Keratinocyte (primary cell): ENCODE measurements around the gene ZNRD2. TPM values are rescaled to one million over a fixed set of nuclear protein-coding genes. Genes with fewer than 3 reads are reported as not detected.
A peak's percentile ranks its signal among the peaks of the same experiment; 100 is the strongest.

ENCODE experiments used
- DNase-seq: peaks from one replicate; pipeline ENCODE4 v3.0.0-alpha.2; 2011; ENCODE audit warnings: low read depth, missing footprints, low spot score
- FAIRE-seq: peaks from 2 replicates; lab custom pipeline; 2011; peaks lifted over from hg19 to GRCh38; lab: Jason Lieb, UNC
- H2AFZ ChIP-seq: 2 replicates; pipeline ENCODE4 v1.6.0; 2012; ENCODE audit warnings: low read length, control low read depth, inconsistent platforms; ENCODE audit not compliant: control insufficient read depth
- H3K27ac ChIP-seq: 2 replicates; pipeline ENCODE4 v1.5.1; 2011; ENCODE audit warnings: low read length; ENCODE audit not compliant: control insufficient read depth, insufficient read depth
- H3K27me3 ChIP-seq: 3 replicates; pipeline ENCODE4 v1.6.0; 2011; ENCODE audit warnings: low read length; ENCODE audit not compliant: control insufficient read depth, insufficient read depth; ENCODE audit errors: extremely low read depth
- H3K36me3 ChIP-seq, 2 experiments: 2 replicates in 1 of 2; 3 replicates in 1 of 2; pipeline ENCODE4 v1.5.1; 2011; ENCODE audit warnings: low read length in 2 of 2, mild to moderate bottlenecking in 1 of 2; ENCODE audit not compliant: control insufficient read depth in 2 of 2, insufficient read depth in 2 of 2; ENCODE audit errors: extremely low read depth in 1 of 2
- H3K4me1 ChIP-seq: 3 replicates; pipeline ENCODE4 v1.5.1; 2011; ENCODE audit warnings: low read length; ENCODE audit not compliant: control insufficient read depth, insufficient read depth; ENCODE audit errors: extremely low read depth
- H3K4me2 ChIP-seq: 3 replicates; pipeline ENCODE4 v1.6.0; 2011; ENCODE audit warnings: low read depth, low read length; ENCODE audit not compliant: control insufficient read depth, insufficient read depth; ENCODE audit errors: extremely low read depth
- H3K4me3 ChIP-seq, 3 experiments: fragments of 200-600 bp in 1 of 3; sonication (generic) in 1 of 3; 2 replicates in 2 of 3; 3 replicates in 1 of 3; pipeline ENCODE4 v1.5.1; 2011 to 2016; ENCODE audit warnings: low read length in 3 of 3, mild to moderate bottlenecking in 3 of 3, control low read depth in 2 of 3, inconsistent platforms in 1 of 3, low read depth in 1 of 3, mixed read lengths in 1 of 3, mixed run types in 1 of 3, moderate library complexity in 1 of 3; ENCODE audit not compliant: control insufficient read depth in 2 of 3, insufficient read depth in 2 of 3; ENCODE audit errors: extremely low read depth in 1 of 3
- H3K79me2 ChIP-seq: 2 replicates; pipeline ENCODE4 v1.6.0; 2012; ENCODE audit warnings: low read length; ENCODE audit not compliant: control insufficient read depth, insufficient read depth
- H3K9ac ChIP-seq: 3 replicates; pipeline ENCODE4 v1.6.0; 2011; ENCODE audit warnings: low read length; ENCODE audit not compliant: control insufficient read depth, insufficient read depth; ENCODE audit errors: extremely low read depth
- H3K9me1 ChIP-seq: 3 replicates; pipeline ENCODE4 v1.6.0; 2011; ENCODE audit warnings: low read length; ENCODE audit not compliant: control insufficient read depth, insufficient read depth; ENCODE audit errors: extremely low read depth
- H3K9me3 ChIP-seq: 2 replicates; pipeline ENCODE4 v1.5.1; 2012; ENCODE audit warnings: low read depth, low read length; ENCODE audit not compliant: control insufficient read depth
- H4K20me1 ChIP-seq: 3 replicates; pipeline ENCODE4 v1.6.0; 2011; ENCODE audit warnings: low read length; ENCODE audit not compliant: control insufficient read depth, insufficient read depth; ENCODE audit errors: extremely low read depth
- EZH2 ChIP-seq: IDR thresholded peaks from one replicate; pipeline ENCODE4 v1.6.1; 2012; ENCODE audit warnings: inconsistent platforms, mild to moderate bottlenecking, low read length, moderate library complexity
- dilution Hi-C: fragments of 300-500 bp; cut with MboI; formaldehyde crosslinking; loops from one replicate; pipeline ENCODE4 v1.7.0; 2020; ENCODE audit warnings: low sequenced_read_pairs; ENCODE audit not compliant: extremely low pct_ligation_motif_present
- polyA plus RNA-seq, 5 experiments: library from polyadenylated mRNA; depleted of rRNA in 3 of 5; stranded (reverse) in 3 of 5; stranded (forward) in 1 of 5; unstranded in 1 of 5; fragments of >200 nt; gene quantifications; 1 replicate in 1 of 5; 2 replicates in 3 of 5; 3 replicates in 1 of 5; pipeline versions ENCODE4 v1.2.1 to v1.2.3, GENCODE V29; 2011 to 2012; ENCODE audit warnings: missing spikeins in 2 of 5, low read depth in 1 of 5, low replicate concordance in 1 of 5
- TF ChIP-seq, protein P1 (sequence below), 3 experiments: IDR thresholded peaks in 1 of 3; conservative IDR thresholded peaks in 1 of 3; optimal IDR thresholded peaks in 1 of 3; 2 replicates in 2 of 3; 3 replicates in 1 of 3; pipeline versions ENCODE3 to v1.5.1; 2011; ENCODE audit warnings: low read length in 3 of 3, mild to moderate bottlenecking in 3 of 3, moderate library complexity in 2 of 3, control low read depth in 1 of 3, inconsistent platforms in 1 of 3; ENCODE audit not compliant: insufficient read depth in 2 of 3; ENCODE audit errors: extremely low read depth in 1 of 3

ZNRD2 gene
- polyA plus RNA-seq, 1 donor (not counting 4 experiments of a cell fraction or from before 2014, with no cell fraction given): 33.6 TPM

DNA sequence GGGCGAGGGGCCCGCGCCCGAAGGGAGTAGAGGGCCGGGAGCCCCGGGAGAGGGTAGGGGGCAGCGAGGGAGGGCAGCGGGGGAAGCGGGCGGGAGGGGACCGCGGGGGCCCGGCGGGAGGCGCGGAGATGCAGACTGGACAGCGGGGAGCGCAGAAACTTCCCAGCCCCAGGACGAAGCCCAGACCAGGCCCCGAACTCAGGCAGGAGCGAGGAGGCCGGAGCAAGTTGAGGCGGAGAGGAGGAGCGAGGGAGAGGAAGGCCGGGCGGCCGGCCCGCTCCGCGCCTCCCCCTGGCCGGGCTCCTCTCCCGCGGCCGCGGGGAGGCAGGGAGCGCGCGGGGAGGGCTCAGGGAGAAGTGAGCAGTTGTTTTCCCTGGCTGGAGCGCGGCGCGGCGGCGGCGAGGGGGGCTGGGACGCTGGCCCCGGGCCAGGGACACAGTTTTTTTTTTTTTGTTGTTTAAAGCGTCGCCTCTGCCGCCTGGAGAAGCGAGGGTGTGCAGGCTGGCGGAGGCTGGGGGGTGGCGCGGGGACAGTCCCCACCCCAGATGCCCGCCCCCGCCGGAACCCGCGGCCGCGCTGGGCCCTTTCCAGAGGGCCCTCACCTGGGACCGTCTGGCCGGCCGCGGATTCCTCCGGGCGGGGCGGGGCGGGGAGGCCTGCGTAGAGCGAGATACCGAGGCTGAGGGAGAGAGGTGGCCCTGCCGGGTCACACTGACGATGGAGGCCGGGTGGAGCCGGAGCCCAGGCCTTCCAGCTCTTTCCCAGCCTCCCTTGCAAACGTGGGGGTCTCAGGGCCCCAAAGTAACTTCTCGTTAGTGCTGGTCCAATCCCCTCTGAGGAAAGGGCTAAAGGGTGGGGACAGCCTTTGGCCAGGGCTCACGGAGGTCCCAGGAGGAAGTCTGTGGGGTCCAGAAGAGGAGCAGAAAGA lies 12.0 kb upstream of the ZNRD2 start, which contains the start of gene LTBP3:
Gene LTBP3 (minus strand): TSS at position 358 of the 928 bp plus-strand sequence. CDS start 400 bp downstream, outside the sequence.
- Histone ChIP-seq H3K36me3 (no peaks in the 10 kb centered on the region), H3K9me1 (peaks cover 2% of the 10 kb centered on the region), H3K4me1 (peaks cover 51% of the 10 kb centered on the region), H3K9ac (peak within 1 kb of the TSS; percentile 53), H2AFZ (peak within 1 kb of the TSS; percentile 30), H3K27me3 (no peaks in the 10 kb centered on the region), H3K9me3 (no peaks in the 10 kb centered on the region), H3K4me2 (peak within 1 kb of the TSS; percentile 73), H4K20me1 (no peaks in the 10 kb centered on the region), H3K4me3 (peak within 1 kb of the TSS; percentile 21 to 50 (median 31)), H3K79me2 (no peaks in the 10 kb centered on the region), H3K27ac (peak within 1 kb of the TSS; percentile 34)
- no peak for TF ChIP-seq EZH2
- TF ChIP-seq, protein P1, sequence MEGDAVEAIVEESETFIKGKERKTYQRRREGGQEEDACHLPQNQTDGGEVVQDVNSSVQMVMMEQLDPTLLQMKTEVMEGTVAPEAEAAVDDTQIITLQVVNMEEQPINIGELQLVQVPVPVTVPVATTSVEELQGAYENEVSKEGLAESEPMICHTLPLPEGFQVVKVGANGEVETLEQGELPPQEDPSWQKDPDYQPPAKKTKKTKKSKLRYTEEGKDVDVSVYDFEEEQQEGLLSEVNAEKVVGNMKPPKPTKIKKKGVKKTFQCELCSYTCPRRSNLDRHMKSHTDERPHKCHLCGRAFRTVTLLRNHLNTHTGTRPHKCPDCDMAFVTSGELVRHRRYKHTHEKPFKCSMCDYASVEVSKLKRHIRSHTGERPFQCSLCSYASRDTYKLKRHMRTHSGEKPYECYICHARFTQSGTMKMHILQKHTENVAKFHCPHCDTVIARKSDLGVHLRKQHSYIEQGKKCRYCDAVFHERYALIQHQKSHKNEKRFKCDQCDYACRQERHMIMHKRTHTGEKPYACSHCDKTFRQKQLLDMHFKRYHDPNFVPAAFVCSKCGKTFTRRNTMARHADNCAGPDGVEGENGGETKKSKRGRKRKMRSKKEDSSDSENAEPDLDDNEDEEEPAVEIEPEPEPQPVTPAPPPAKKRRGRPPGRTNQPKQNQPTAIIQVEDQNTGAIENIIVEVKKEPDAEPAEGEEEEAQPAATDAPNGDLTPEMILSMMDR (optimal IDR thresholded peaks at IDR 0.05 in 1 of 3, IDR thresholded peaks at IDR 0.05 in 1 of 3, conservative IDR thresholded peaks at IDR 0.05 in 1 of 3; ENCODE audit: extremely low read depth in 1 of 3, insufficient read depth in 2 of 3, low read length in 3 of 3): no peak
- FAIRE-seq (no peak), DNase-seq (no peak)
- dilution Hi-C loops: no loop called here

DNA sequence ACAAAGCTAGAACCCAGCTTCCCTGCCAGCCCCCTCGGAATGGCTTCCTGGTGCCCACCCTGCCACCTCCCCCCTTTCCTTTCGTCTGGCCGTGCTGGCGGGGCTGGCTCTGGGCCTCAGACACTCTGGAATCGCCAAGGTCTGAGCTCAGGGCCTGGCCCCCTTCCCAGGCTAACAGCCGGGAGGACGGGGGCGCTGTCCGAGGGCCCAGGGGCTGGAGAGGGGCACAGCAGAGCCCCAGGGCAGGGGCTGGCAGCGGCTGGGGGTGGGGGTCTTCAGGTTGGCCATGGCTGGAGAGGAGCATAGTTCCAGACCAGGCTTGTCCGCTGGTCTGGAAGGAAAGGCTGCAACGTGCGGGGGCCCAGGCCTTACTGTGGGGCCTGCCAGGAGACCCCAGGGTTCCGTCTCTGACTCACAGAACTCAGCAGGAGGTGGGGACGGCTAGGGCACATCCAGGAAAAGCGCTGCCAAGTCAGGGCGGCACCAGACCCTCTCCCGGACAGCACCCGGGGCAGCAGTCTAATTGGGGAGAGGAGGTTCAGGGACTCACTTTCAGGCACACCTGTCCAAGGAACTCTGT lies 11.3 kb upstream of the ZNRD2 start:
- dilution Hi-C loops: no loop called here
- Histone ChIP-seq H3K4me3 (no peak overlapping the region), H3K9me3 (no peaks in the 10 kb centered on the region), H3K4me2 (peak overlapping the region; percentile 55), H3K36me3 (no peaks in the 10 kb centered on the region), H4K20me1 (no peaks in the 10 kb centered on the region), H3K79me2 (no peaks in the 10 kb centered on the region), H3K4me1 (peaks cover 51% of the 10 kb centered on the region), H2AFZ (no peak overlapping the region), H3K27me3 (no peaks in the 10 kb centered on the region), H3K9ac (peak overlapping the region; percentile 24), H3K9me1 (peaks cover 2% of the 10 kb centered on the region), H3K27ac (peak overlapping the region; percentile 34)
- TF ChIP-seq, protein P1 (optimal IDR thresholded peaks at IDR 0.05 in 1 of 3, IDR thresholded peaks at IDR 0.05 in 1 of 3, conservative IDR thresholded peaks at IDR 0.05 in 1 of 3; ENCODE audit: extremely low read depth in 1 of 3, insufficient read depth in 2 of 3, low read length in 3 of 3): no peak
- no peak for TF ChIP-seq EZH2
- FAIRE-seq: no peak
- DNase-seq: no peak
